Stomach (tissue), 19 donors: Measurements from ENCODE around the gene FUZ. TPM values are rescaled to one million over a fixed set of nuclear protein-coding genes. Genes with fewer than 3 reads are reported as not detected.

Source experiments
- DNase-seq, 2 donors: peaks; one replicate each; pipeline versions ENCODE4 v3.0.0 to v3.0.0-alpha.2; 2013 to 2019
- H3K27ac ChIP-seq, 5 donors: fragments of 200-600 bp in 4 of 5; sonication (generic) in 4 of 5; one replicate each; pipeline ENCODE4 v1.5.1; 2013 to 2019; ENCODE audit warnings: mild to moderate bottlenecking in 1 of 5, moderate library complexity in 1 of 5
- H3K27me3 ChIP-seq, 3 donors: fragments of 200-600 bp; sonication (generic); one replicate each; pipeline ENCODE4 v1.5.1; 2017 to 2019; ENCODE audit warnings: mixed run types in 1 of 3
- H3K36me3 ChIP-seq, 4 donors: fragments of 200-600 bp; sonication (generic); 1 replicate in 3 of 4; 2 replicates in 1 of 4; pipeline ENCODE4 v1.5.1; 2016 to 2019
- H3K4me1 ChIP-seq, 4 donors: fragments of 200-600 bp; sonication (generic); one replicate each; pipeline ENCODE4 v1.5.1; 2016 to 2019
- H3K4me3 ChIP-seq, 4 donors: fragments of 200-600 bp; sonication (generic) in 3 of 4; one replicate each; pipeline ENCODE4 v1.5.1; 2016 to 2019; ENCODE audit warnings: mild to moderate bottlenecking in 1 of 4
- H3K9me3 ChIP-seq, 4 donors: fragments of 200-600 bp; sonication (generic); one replicate each; pipeline ENCODE4 v1.5.1; 2016 to 2019
- EP300 ChIP-seq: sonication (generic); formaldehyde crosslinking; IDR thresholded peaks from one replicate; pipeline ENCODE4 v1.6.1; 2017; ENCODE audit warnings: antibody characterized with exemption
- POLR2A ChIP-seq, 4 donors: fragments of 450-650 bp; IDR thresholded peaks; one replicate each; pipeline ENCODE4 v1.6.1; 2016; ENCODE audit warnings: antibody characterized with exemption in 4 of 4, control low read depth in 2 of 4, mild to moderate bottlenecking in 1 of 4, moderate library complexity in 1 of 4
- POLR2AphosphoS5 ChIP-seq, 3 donors: sonication (generic); formaldehyde crosslinking; IDR thresholded peaks; one replicate each; pipeline ENCODE4 v1.6.1; 2016; ENCODE audit warnings: antibody characterized with exemption in 3 of 3
- whole genome bisulfite sequencing, 5 donors: extraction: QIAGEN DNeasy Blood & Tissue Kit in 3 of 5; methylation state at CpG; one replicate each; pipeline versions ENCODE4 v1.1.5 to v1.1.7; 2013 to 2018; 5-methylcytosine and 5-hydroxymethylcytosine counted together
- intact Hi-C: fragments of 100-400 bp; cut with DNase I; formaldehyde crosslinking; loops from one replicate; pipeline ENCODE4 v1.15.1; 2023; ENCODE audit warnings: low total_unique reads
- long read RNA-seq, 10 donors: transcript quantifications; one replicate each; lab custom pipeline, GENCODE V29; 2026
- polyA plus RNA-seq, 3 donors: library from polyadenylated mRNA; stranded (reverse); fragments of 200-250 nt; gene quantifications; one replicate each; pipeline ENCODE4 v1.2.3, GENCODE V29; 2013
- total RNA-seq, 5 donors: library from RNA; depleted of rRNA; stranded (reverse); fragments of >200 nt; gene quantifications; one replicate each; pipeline versions ENCODE4 v1.1.0 to v1.2.3, GENCODE V29; 2014 to 2016
- TF ChIP-seq, protein P1 (sequence below), 7 experiments: fragments of 450-650 bp in 4 of 7; fragments of 200-600 bp in 3 of 7; sonication (generic) in 3 of 7; IDR thresholded peaks; one replicate each; pipeline ENCODE4 v1.5.1; 2016 to 2019; ENCODE audit warnings: antibody characterized with exemption in 7 of 7, control low read depth in 2 of 7, mild to moderate bottlenecking in 1 of 7
- donor health status: healthy with polysubstance abuse.
- donor health status: Bipolar disorder and iron deficiency.
- donor health status: healthy.

The FUZ gene, protein sequence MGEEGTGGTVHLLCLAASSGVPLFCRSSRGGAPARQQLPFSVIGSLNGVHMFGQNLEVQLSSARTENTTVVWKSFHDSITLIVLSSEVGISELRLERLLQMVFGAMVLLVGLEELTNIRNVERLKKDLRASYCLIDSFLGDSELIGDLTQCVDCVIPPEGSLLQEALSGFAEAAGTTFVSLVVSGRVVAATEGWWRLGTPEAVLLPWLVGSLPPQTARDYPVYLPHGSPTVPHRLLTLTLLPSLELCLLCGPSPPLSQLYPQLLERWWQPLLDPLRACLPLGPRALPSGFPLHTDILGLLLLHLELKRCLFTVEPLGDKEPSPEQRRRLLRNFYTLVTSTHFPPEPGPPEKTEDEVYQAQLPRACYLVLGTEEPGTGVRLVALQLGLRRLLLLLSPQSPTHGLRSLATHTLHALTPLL
- total RNA-seq, result 10 to 100 TPM in 3 of 5 donors, 1 to 10 TPM in 2; 1.2 to 37.4 (median 10.5) TPM
- polyA plus RNA-seq, result 10 to 100 TPM; 15.1 to 17.6 (median 15.9) TPM
- long read RNA-seq, donor 1, partial matches to known transcripts, result 0 of 2 reads
- long read RNA-seq, donor 1, other reads (novel, unspliced or antisense), result 0 of 2 reads
- long read RNA-seq, donor 2, partial matches to known transcripts, result 0 of 5 reads
- long read RNA-seq, donor 2, other reads (novel, unspliced or antisense), result 0 of 5 reads
- long read RNA-seq, donor 3, partial matches to known transcripts, result 13 of 15 reads
- long read RNA-seq, donor 3, other reads (novel, unspliced or antisense), result 0 of 15 reads
- long read RNA-seq, donor 4, result 0 reads
- long read RNA-seq, donor 5, partial matches to known transcripts, result 0 of 2 reads
- long read RNA-seq, donor 5, other reads (novel, unspliced or antisense), result 0 of 2 reads
- long read RNA-seq, donor 6, partial matches to known transcripts, result 0 of 4 reads
- long read RNA-seq, donor 6, other reads (novel, unspliced or antisense), result 0 of 4 reads
- long read RNA-seq, donor 7, partial matches to known transcripts, result 19 of 20 reads
- long read RNA-seq, donor 7, other reads (novel, unspliced or antisense), result 0 of 20 reads
- long read RNA-seq, donor 8, partial matches to known transcripts, result 0 of 1 reads
- long read RNA-seq, donor 8, other reads (novel, unspliced or antisense), result 0 of 1 reads
- long read RNA-seq, donor 9, partial matches to known transcripts, result 0 of 2 reads
- long read RNA-seq, donor 9, other reads (novel, unspliced or antisense), result 0 of 2 reads
- long read RNA-seq, donor 10, partial matches to known transcripts, result 0 of 3 reads
- long read RNA-seq, donor 10, other reads (novel, unspliced or antisense), result 0 of 3 reads

DNA sequence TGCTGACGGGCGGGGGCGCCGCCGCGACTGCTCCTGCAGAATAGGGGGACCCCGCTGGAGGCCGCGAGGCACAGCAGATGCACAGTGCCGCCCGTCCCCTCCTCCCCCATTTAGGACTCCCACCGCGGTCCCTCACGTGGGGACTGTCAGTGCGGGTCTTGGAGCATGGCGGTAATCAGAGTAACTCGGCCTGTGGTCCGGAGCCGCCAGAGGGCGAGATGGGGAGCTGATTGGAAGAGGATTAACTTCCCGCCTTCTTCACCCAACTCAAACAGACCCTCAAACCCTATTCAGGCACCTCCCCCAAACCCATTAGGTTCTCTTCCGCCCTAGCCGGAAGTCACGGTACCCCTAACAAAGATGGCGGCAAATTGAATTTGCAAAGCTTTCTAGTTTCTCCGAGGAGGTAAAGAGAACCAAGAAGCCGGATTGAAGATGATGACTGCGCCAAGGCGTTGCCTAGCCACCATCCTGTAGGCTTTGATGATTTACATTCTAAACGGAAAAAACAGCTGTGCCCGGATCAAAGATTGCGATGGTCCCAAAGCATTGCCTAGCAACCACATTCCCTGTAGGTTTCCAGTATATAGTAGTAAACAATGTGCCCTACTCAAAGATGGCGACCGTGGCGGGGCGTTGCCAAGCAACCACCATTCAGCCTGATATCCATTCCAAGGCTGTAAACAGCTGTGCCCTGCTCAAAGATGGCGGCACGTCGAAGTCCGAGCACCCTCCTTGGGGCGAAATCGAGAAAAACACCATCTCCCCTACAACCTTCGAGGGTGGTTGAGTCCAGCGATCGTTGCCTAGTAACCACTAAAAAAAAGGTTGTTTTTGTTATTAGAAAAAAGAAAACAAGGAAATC lies at the start of gene FUZ:
TSS of gene FUZ (minus strand) at position 296 of the 865 bp plus-strand sequence. CDS start at position 110, 186 bp downstream.
- peaks cover 18 to 51% (median 45%) of the 10 kb centered on the region in 4 donors for H3K4me1 ChIP-seq
- peak within 1 kb of the TSS; percentile 49 to 73 (median 62) for H3K4me3 ChIP-seq
- WGBS, 5 donors, result 0 to 1% (median 0%) methylated on average over 21 to 45 of the region's 45 CpGs
- no peaks in the 10 kb centered on the region for H3K9me3 ChIP-seq
- intact Hi-C loops, result no loop called here
- peak within 1 kb of the TSS; percentile 55 to 92 (median 90) for H3K27ac ChIP-seq
- TF ChIP-seq, protein P1, sequence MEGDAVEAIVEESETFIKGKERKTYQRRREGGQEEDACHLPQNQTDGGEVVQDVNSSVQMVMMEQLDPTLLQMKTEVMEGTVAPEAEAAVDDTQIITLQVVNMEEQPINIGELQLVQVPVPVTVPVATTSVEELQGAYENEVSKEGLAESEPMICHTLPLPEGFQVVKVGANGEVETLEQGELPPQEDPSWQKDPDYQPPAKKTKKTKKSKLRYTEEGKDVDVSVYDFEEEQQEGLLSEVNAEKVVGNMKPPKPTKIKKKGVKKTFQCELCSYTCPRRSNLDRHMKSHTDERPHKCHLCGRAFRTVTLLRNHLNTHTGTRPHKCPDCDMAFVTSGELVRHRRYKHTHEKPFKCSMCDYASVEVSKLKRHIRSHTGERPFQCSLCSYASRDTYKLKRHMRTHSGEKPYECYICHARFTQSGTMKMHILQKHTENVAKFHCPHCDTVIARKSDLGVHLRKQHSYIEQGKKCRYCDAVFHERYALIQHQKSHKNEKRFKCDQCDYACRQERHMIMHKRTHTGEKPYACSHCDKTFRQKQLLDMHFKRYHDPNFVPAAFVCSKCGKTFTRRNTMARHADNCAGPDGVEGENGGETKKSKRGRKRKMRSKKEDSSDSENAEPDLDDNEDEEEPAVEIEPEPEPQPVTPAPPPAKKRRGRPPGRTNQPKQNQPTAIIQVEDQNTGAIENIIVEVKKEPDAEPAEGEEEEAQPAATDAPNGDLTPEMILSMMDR (IDR thresholded peaks at IDR 0.05), result peak in 2 of 7 experiments; percentile 19 to 29
- TF ChIP-seq POLR2AphosphoS5 (IDR thresholded peaks at IDR 0.05), result peak; percentile 70 to 92 (median 70)
- TF ChIP-seq POLR2A (IDR thresholded peaks at IDR 0.05), result peak in 1 of 4 donors; percentile 16
- no peak for TF ChIP-seq EP300
- no peaks in the 10 kb centered on the region for H3K27me3 ChIP-seq
- DNase-seq, result peak; percentile 97 to 99
- no peaks in the 10 kb centered on the region for H3K36me3 ChIP-seq

DNA sequence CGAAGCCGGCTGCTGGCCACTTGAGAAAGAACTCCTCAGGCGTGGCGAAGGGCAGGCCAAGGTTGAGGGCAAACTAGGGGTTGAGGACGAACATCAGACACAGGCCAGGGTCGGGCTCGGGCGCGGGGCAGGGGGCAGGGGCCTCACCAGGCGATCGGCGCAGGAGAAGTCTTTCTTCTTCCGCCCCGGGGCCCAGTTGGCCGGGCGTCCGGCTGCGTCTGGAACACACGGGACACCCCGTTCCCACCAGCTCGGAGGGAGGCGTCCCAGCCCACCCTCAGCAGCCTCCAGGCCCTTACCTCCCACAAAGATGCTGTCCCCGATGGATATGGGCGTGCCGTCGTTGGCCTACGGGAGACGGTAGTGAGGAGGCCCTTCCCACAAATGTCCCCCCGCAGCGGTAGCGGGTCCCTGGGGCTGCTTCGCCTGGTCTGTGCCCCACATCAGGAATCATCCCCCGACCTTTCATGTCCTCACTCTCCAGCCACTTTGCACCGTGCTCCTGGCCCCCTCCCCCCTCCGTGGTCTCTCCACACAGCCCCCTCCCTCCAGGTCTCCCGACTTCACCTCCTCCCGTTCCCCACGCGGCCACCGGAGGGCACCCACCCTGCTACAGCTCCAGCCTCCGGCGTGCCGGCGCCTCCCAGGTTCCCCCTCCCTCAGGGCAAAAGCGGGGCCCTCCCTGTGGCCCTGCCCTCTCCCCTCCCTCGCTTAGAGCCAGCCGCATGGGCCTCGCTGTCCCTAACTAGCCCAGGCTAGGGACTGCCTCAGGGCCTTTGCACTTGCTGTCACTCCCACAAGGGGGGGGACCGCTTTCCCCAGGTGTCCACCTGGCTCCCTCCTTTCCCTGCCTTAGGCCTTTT lies 49.5 kb upstream of the FUZ start:
- H3K9me3 ChIP-seq, result no peaks in the 10 kb centered on the region
- peak in 1 of 2 donors; percentile 43 for DNase-seq
- TF ChIP-seq POLR2AphosphoS5 (IDR thresholded peaks at IDR 0.05) (no peak), EP300 (no peak), POLR2A (IDR thresholded peaks at IDR 0.05) (no peak)
- TF ChIP-seq, protein P1 (IDR thresholded peaks at IDR 0.05), result no peak
- H3K27me3 ChIP-seq, result no peaks in the 10 kb centered on the region
- peaks cover 39 to 55% (median 48%) of the 10 kb centered on the region in 4 donors for H3K4me1 ChIP-seq
- intact Hi-C loops, result no loop called here
- WGBS, 5 donors, result 77 to 85% (median 83%) methylated on average over 46 to 49 of the region's 49 CpGs
- no peak overlapping the region for H3K4me3 ChIP-seq
- peaks cover 59 to 75% (median 72%) of the 10 kb centered on the region in 4 donors for H3K36me3 ChIP-seq
- peak overlapping the region in 3 of 5 donors; percentile 53 to 78 (median 75) for H3K27ac ChIP-seq

DNA sequence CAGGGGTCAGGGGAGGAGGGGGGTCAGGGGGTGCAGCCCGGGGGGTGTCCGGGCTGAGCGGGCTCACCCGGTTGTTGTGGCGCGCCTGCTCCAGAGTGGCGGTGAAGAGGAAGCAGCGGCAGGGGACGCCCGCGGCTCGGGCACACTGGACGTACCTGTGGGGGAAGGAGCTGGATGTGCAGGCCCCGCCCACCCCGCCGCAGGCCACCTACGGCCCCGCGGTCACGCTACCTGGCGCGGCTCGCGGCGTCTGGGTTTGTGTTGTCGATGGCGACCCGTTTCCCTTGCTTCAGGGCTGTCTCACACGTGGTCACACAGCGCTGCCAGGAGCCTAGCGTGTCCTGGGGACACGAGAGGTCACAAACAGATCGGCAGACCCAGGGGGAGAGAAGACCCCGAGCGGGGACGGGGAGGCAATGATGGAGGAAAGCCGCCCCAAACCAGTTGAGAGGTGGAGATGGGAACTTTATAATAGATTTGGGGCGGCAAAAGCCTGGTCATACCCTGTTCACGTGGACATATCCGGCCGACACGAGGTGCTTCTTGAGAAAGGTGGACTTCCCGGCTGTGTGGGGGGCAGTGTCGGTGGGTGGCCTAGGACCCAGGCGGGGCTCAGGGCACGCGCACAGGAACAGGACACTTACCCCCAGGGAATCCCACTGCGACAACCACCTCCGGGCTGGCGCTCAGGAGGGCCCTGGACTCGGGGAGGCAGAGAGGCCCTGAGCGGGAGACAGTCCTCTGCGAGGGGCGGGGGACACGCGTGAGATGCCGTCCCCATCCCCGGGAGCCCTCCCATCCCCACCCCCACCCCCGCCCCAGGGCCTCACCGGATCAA lies 48.7 kb upstream of the FUZ start:
- Histone ChIP-seq H3K4me3 (peak overlapping the region in 1 of 4 donors; percentile 28), H3K27ac (peak overlapping the region; percentile 53 to 78 (median 75)), H3K4me1 (peaks cover 39 to 53% (median 45%) of the 10 kb centered on the region in 4 donors), H3K36me3 (peaks cover 66 to 83% (median 81%) of the 10 kb centered on the region in 4 donors), H3K9me3 (no peaks in the 10 kb centered on the region), H3K27me3 (no peaks in the 10 kb centered on the region)
- DNase-seq, result peak; percentile 67 to 78
- TF ChIP-seq POLR2AphosphoS5 (IDR thresholded peaks at IDR 0.05) (peak in 2 of 3 donors; percentile 10 to 30), EP300 (no peak), POLR2A (IDR thresholded peaks at IDR 0.05) (no peak)
- TF ChIP-seq, protein P1 (IDR thresholded peaks at IDR 0.05), result no peak
- intact Hi-C loops, result no loop called here
- 47 to 78% (median 70%) methylated on average over 40 to 60 of the region's 60 CpGs for WGBS, 5 donors
